Glutamatergic neuron (in vitro differentiated cells): ENCODE data around the gene B3GNT3. TPM values are rescaled to one million over a fixed set of nuclear protein-coding genes. Genes with fewer than 3 reads are reported as not detected.

ENCODE experiments used
- DNase-seq: peaks from one replicate; pipeline ENCODE4 v3.0.0; 2022
- H3K27ac Mint-ChIP-seq: one replicate; pipeline ENCODE4 v1.8.0; 2020; ENCODE audit warnings: mild to moderate bottlenecking, mixed read lengths, inconsistent platforms; ENCODE audit not compliant: unreplicated experiment
- H3K27me3 Mint-ChIP-seq: one replicate; pipeline ENCODE4 v1.8.0; 2020; ENCODE audit warnings: mild to moderate bottlenecking, moderate library complexity, mixed read lengths, inconsistent platforms; ENCODE audit not compliant: unreplicated experiment
- H3K36me3 Mint-ChIP-seq: one replicate; pipeline ENCODE4 v1.8.0; 2020; ENCODE audit warnings: mild to moderate bottlenecking, mixed read lengths, inconsistent platforms; ENCODE audit not compliant: unreplicated experiment
- H3K4me1 Mint-ChIP-seq: one replicate; pipeline ENCODE4 v1.8.0; 2020; ENCODE audit warnings: mild to moderate bottlenecking, low read depth, mixed read lengths, inconsistent platforms; ENCODE audit not compliant: unreplicated experiment
- H3K4me3 Mint-ChIP-seq: one replicate; pipeline ENCODE4 v1.8.0; 2020; ENCODE audit warnings: mild to moderate bottlenecking, mixed read lengths, inconsistent platforms; ENCODE audit not compliant: unreplicated experiment
- H3K9me3 Mint-ChIP-seq: one replicate; pipeline ENCODE4 v1.8.0; 2020; ENCODE audit warnings: mild to moderate bottlenecking, moderate library complexity, mixed read lengths, inconsistent platforms; ENCODE audit not compliant: unreplicated experiment
- CTCF ChIP-seq: fragments of 200-600 bp; sonication (generic); IDR thresholded peaks from one replicate; pipeline ENCODE4 v1.5.0; 2021; ENCODE audit not compliant: partially characterized antibody, unreplicated experiment
- total RNA-seq: library from RNA; stranded (reverse); fragmentation: NEBNext Ultra II Directional; extraction: Animal tissue kit (Norgen Biotek cat#: 25700); gene quantifications from one replicate; pipeline ENCODE4 v1.2.1, GENCODE V29; 2021; ENCODE audit not compliant: unreplicated experiment

Gene B3GNT3
- total RNA-seq, 1 donor from 2014 or later = not detected

DNA sequence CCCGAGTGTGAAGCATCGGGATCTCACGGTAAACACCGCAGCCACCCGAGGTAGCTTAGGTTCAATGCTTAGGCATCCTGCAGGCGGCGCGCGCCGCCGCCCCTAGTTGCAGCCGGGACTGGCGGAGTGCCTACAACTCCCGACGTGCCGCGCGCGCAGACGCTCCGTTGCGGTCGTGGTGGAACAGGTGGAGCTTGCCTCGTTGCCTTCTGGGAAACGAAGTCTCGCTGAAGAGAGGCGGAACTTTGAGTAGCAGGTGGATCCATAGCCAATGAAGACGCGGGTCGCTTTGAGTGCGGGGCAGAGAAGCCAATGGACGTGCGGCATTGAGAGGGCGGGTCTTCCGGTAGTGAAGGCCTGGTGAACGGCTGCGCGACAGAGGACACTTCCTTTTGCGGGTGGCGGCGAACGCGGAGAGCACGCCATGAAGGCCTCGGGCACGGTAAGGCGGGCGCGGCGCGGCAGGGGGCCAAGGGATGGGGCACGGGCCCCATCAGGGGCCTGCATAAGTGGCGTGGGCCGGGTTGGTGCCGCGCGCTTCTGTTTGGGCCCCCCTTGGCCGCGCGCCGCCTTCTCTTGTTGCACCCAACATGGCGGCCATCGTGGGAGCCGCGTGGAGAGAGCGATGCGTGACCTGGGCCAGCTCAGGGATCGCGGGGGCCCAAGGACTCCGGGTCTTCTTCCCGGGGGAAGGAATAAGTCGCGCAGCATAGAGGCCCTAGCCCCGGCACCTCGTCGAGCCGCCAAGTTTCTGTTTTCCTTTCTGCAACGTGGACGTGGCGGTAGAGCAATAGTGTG lies 64.8 kb downstream of the B3GNT3 start, which contains the start of gene RPL18A:
Gene RPL18A (plus strand): TSS at position 378 of the 798 bp plus-strand sequence. CDS start 47 bp downstream, at position 425.
- peak; percentile 50 for TF ChIP-seq CTCF
- Mint-ChIP-seq H3K4me1 (peaks cover 10% of the 10 kb centered on the region), H3K9me3 (peaks cover 16% of the 10 kb centered on the region), H3K36me3 (no peaks in the 10 kb centered on the region), H3K4me3 (peak within 1 kb of the TSS; percentile 98), H3K27ac (peak within 1 kb of the TSS; percentile 98), H3K27me3 (peaks cover 8% of the 10 kb centered on the region)
- peak; percentile 98 for DNase-seq

DNA sequence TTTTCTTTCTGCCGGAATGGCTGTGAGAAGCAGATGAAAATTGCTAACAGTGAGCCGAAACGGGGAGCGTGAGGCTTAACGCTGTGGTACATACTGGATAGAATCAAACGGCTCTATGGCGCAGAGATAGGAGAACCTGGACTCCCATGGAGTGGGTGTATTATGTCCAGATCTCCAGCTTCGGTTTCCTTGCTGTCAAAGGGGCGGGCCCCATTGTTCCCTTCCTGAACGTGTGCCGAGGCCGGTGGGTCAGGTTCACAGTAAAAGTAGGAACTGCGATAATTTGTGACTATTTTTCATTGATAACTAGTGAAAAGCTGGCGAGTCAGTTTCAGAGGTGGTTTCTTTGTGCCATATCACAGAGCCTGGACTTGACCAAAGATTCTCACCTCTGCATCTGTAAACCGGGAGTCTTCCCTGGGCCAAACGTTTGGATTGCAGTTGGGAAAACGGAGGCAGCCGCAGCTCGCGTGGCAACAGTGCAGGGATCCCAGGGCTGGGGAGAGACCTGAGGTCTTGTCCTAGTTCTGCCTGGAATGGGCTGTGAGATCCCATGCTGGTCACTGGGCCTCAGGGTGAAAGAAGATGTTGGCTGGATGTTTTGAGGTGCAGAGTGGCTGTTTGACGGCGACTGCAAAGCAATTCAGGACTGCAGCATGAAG lies 65.5 kb downstream of the B3GNT3 start:
- Mint-ChIP-seq H3K36me3 (no peaks in the 10 kb centered on the region), H3K9me3 (peaks cover 16% of the 10 kb centered on the region), H3K4me3 (peak overlapping the region; percentile 98), H3K4me1 (peaks cover 10% of the 10 kb centered on the region), H3K27me3 (peaks cover 8% of the 10 kb centered on the region), H3K27ac (peak overlapping the region; percentile 98)
- DNase-seq = no peak
- no peak for TF ChIP-seq CTCF

GRCh38 chr19:17860993-17861360 lies 66.0 kb downstream of the B3GNT3 start:
- H3K36me3 Mint-ChIP-seq = no peaks in the 10 kb centered on the region

GRCh38 chr19:17861542-17862402 lies 66.8 kb downstream of the B3GNT3 start:
- no peak for TF ChIP-seq CTCF
- Mint-ChIP-seq H3K9me3 (peaks cover 16% of the 10 kb centered on the region), H3K27me3 (peaks cover 11% of the 10 kb centered on the region), H3K4me1 (peaks cover 10% of the 10 kb centered on the region), H3K36me3 (no peaks in the 10 kb centered on the region), H3K27ac (peak overlapping the region; percentile 98), H3K4me3 (peak overlapping the region; percentile 98)
- DNase-seq = no peak

More at GRCh38 chr19:17860993-17861360, 66.0 kb downstream of the B3GNT3 start:
- DNase-seq = no peak
- Mint-ChIP-seq H3K27ac (peak overlapping the region; percentile 98), H3K27me3 (peaks cover 11% of the 10 kb centered on the region), H3K4me3 (peak overlapping the region; percentile 98), H3K4me1 (peaks cover 10% of the 10 kb centered on the region), H3K9me3 (peaks cover 16% of the 10 kb centered on the region)
- TF ChIP-seq CTCF = no peak
